ENCODE data around the gene TM9SF4. TPM values are rescaled to one million over a fixed set of nuclear protein-coding genes. Genes with fewer than 3 reads are reported as not detected.

Gene TM9SF4
- polyA plus RNA-seq, 1 donor (not counting 4 experiments of a cell fraction or from before 2014, with no cell fraction given), result 49.4 TPM

- H4K20me1 ChIP-seq (ENCODE audit: control insufficient read depth, extremely low read depth, insufficient read depth, low read length), result no peaks in the 10 kb centered on the region
- no peak overlapping the region for H3K4me3 ChIP-seq (ENCODE audit: control insufficient read depth in 2 of 3, extremely low read depth in 1 of 3, insufficient read depth in 2 of 3, low read depth in 1 of 3, low read length in 3 of 3)
- no peaks in the 10 kb centered on the region for H3K9me1 ChIP-seq (ENCODE audit: control insufficient read depth, extremely low read depth, insufficient read depth, low read length)
- no peak overlapping the region for H3K4me2 ChIP-seq (ENCODE audit: control insufficient read depth, extremely low read depth, insufficient read depth, low read depth, low read length)
- no peak overlapping the region for H3K9ac ChIP-seq (ENCODE audit: control insufficient read depth, extremely low read depth, insufficient read depth, low read length)
- no peak for DNase-seq (ENCODE audit: low read depth, low spot score)
- no peak overlapping the region for H3K27ac ChIP-seq (ENCODE audit: control insufficient read depth, insufficient read depth, low read length)
- H3K9me3 ChIP-seq (ENCODE audit: control insufficient read depth, low read depth, low read length), result no peaks in the 10 kb centered on the region
- dilution Hi-C loops (cut with MboI; ENCODE audit: extremely low pct_ligation_motif_present, low sequenced_read_pairs), result no loop called here
- H3K79me2 ChIP-seq (ENCODE audit: control insufficient read depth, insufficient read depth, low read length), result peaks cover 6% of the 10 kb centered on the region
- H2AFZ ChIP-seq (ENCODE audit: control insufficient read depth, low read length), result no peak overlapping the region
- TF ChIP-seq CTCF (optimal IDR thresholded peaks at IDR 0.05 in 1 of 3, IDR thresholded peaks at IDR 0.05 in 1 of 3, conservative IDR thresholded peaks at IDR 0.05 in 1 of 3; ENCODE audit: extremely low read depth in 1 of 3, insufficient read depth in 2 of 3, low read length in 3 of 3) (no peak), EZH2 (IDR thresholded peaks at IDR 0.05; ENCODE audit: low read length) (no peak)
- FAIRE-seq, result no peak
- H3K4me1 ChIP-seq (ENCODE audit: control insufficient read depth, extremely low read depth, insufficient read depth, low read length), result no peaks in the 10 kb centered on the region
- no peaks in the 10 kb centered on the region for H3K27me3 ChIP-seq (ENCODE audit: control insufficient read depth, extremely low read depth, insufficient read depth, low read length)
- H3K36me3 ChIP-seq (ENCODE audit: control insufficient read depth in 2 of 2, extremely low read depth in 1 of 2, insufficient read depth in 2 of 2, low read length in 2 of 2), result peaks cover 28 to 41% of the 10 kb centered on the region in 2 experiments
Observed at GRCh38 chr20:32215147-32215546, 105.6 kb downstream of the TM9SF4 start.

GRCh38 chr20:32215729-32216128, 106.2 kb downstream of the TM9SF4 start:
- Histone ChIP-seq H3K9me1 (ENCODE audit: control insufficient read depth, extremely low read depth, insufficient read depth, low read length) (no peaks in the 10 kb centered on the region), H3K4me2 (ENCODE audit: control insufficient read depth, extremely low read depth, insufficient read depth, low read depth, low read length) (no peak overlapping the region), H3K4me3 (ENCODE audit: control insufficient read depth in 2 of 3, extremely low read depth in 1 of 3, insufficient read depth in 2 of 3, low read depth in 1 of 3, low read length in 3 of 3) (no peak overlapping the region), H3K9ac (ENCODE audit: control insufficient read depth, extremely low read depth, insufficient read depth, low read length) (no peak overlapping the region), H3K27me3 (ENCODE audit: control insufficient read depth, extremely low read depth, insufficient read depth, low read length) (no peaks in the 10 kb centered on the region), H3K79me2 (ENCODE audit: control insufficient read depth, insufficient read depth, low read length) (peaks cover 6% of the 10 kb centered on the region), H3K4me1 (ENCODE audit: control insufficient read depth, extremely low read depth, insufficient read depth, low read length) (no peaks in the 10 kb centered on the region), H3K36me3 (ENCODE audit: control insufficient read depth in 2 of 2, extremely low read depth in 1 of 2, insufficient read depth in 2 of 2, low read length in 2 of 2) (peaks cover 30 to 38% of the 10 kb centered on the region in 2 experiments), H2AFZ (ENCODE audit: control insufficient read depth, low read length) (no peak overlapping the region), H4K20me1 (ENCODE audit: control insufficient read depth, extremely low read depth, insufficient read depth, low read length) (no peaks in the 10 kb centered on the region), H3K27ac (ENCODE audit: control insufficient read depth, insufficient read depth, low read length) (no peak overlapping the region), H3K9me3 (ENCODE audit: control insufficient read depth, low read depth, low read length) (no peaks in the 10 kb centered on the region)
- TF ChIP-seq CTCF (optimal IDR thresholded peaks at IDR 0.05 in 1 of 3, IDR thresholded peaks at IDR 0.05 in 1 of 3, conservative IDR thresholded peaks at IDR 0.05 in 1 of 3; ENCODE audit: extremely low read depth in 1 of 3, insufficient read depth in 2 of 3, low read length in 3 of 3) (no peak), EZH2 (IDR thresholded peaks at IDR 0.05; ENCODE audit: low read length) (no peak)
- DNase-seq (ENCODE audit: low read depth, low spot score) (no peak), FAIRE-seq (no peak)
- dilution Hi-C loops (cut with MboI; ENCODE audit: extremely low pct_ligation_motif_present, low sequenced_read_pairs), result no loop called here

Data from keratinocyte (primary cell).